GM20000 (cell line): ENCODE measurements around the gene IFIT1B.

ENCODE experiments used
- DNase-seq: peaks from one replicate; pipeline ENCODE4 v3.0.0; 2012; ENCODE audit warnings: low spot score
- TF ChIP-seq, protein P1 (sequence below): IDR thresholded peaks from 2 replicates; pipeline ENCODE4 v1.5.1; 2012; ENCODE audit warnings: mild to moderate bottlenecking, control low read depth; ENCODE audit errors: extremely low read depth, missing control alignments

Gene IFIT1B

DNA sequence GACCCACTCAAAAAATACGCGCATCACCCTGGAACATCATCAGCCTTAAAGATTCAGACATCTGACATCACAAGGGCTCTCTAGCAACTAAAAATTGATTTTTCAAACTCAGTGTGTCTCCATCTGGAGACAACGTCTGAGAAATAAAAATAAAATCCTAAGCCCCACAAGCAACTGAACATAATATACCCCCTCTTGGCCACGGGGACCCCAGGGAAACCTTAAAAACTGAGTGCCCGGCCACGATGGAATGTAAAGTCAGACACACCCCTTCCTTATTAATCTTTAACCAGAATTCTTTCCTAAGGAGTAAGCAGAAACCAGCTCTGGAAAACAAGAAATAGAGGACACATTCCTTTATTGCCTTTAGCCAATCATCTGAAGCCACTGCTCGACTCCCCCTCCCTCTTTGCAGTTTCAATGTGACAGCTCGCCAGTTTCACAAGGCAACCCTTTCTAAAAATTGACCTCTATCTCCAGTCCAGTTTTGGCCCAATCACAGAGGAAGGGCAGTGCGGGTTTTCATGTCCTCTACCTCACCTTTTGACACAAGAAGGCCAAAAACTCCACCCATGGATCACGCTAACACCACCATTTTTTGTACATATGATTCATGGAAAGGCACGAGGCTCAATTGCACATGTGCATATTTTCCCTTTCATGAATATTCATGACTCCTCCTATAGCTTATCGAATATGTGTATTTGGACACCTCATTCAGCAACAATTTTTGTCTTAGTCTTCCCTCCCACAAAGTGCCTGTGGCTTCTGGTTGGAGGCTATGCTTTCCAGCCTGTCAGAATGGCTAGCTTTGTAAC is 25.9 kb upstream of the IFIT1B start:
- DNase-seq, result peak; percentile 32
- TF ChIP-seq, protein P1, sequence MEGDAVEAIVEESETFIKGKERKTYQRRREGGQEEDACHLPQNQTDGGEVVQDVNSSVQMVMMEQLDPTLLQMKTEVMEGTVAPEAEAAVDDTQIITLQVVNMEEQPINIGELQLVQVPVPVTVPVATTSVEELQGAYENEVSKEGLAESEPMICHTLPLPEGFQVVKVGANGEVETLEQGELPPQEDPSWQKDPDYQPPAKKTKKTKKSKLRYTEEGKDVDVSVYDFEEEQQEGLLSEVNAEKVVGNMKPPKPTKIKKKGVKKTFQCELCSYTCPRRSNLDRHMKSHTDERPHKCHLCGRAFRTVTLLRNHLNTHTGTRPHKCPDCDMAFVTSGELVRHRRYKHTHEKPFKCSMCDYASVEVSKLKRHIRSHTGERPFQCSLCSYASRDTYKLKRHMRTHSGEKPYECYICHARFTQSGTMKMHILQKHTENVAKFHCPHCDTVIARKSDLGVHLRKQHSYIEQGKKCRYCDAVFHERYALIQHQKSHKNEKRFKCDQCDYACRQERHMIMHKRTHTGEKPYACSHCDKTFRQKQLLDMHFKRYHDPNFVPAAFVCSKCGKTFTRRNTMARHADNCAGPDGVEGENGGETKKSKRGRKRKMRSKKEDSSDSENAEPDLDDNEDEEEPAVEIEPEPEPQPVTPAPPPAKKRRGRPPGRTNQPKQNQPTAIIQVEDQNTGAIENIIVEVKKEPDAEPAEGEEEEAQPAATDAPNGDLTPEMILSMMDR, result no peak

- DNase-seq, result no peak
- TF ChIP-seq, protein P1, result no peak
These were observed 25.1 kb upstream of the IFIT1B start for GRCh38 chr10:89352802-89353201.

DNA sequence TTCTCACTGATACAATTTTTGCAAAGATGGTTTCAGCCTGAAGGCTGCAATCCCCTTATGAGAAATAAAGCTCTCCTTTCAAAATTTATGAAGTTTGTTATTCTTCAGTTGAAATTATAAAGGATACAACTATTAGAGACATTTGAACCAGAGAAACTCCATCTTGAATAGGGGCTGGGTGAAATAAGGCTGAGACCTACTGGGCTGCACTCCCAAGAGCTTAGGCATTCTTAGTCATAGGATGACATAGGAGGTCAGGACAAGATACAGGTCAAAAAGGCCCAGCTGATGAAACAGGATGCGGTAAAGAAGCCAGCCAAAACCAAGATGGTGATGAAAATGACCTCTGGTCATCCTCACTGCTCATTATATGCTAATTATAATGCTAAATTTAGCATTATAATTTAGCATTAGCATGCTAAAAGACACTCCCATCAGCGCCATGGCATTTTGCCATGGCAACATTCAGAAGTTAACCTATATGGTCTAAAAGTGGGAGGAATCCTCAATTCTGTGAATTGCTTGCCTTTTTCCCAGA is 22.4 kb upstream of the IFIT1B start:
- DNase-seq, result no peak
- TF ChIP-seq, protein P1, result no peak

DNA sequence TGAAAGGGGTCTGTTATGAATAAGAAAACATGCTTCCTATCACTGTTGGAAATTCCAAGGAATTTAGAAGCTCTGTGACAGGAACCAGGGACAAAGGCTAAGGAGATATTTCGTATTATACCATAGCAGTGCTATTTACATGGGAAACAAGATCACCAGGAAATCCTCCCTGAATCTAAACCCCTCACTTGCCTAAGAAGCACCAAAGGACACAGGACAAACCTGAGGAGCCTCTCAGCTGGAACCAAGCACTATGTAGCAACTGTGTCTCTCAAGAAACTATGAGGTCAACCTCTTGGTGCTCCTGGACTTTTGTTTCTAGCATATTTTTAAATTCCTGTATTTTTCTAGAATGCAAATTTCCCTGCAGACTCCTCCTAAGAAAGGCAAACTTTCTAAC is 20.8 kb upstream of the IFIT1B start:
- TF ChIP-seq, protein P1, result no peak
- no peak for DNase-seq

DNA sequence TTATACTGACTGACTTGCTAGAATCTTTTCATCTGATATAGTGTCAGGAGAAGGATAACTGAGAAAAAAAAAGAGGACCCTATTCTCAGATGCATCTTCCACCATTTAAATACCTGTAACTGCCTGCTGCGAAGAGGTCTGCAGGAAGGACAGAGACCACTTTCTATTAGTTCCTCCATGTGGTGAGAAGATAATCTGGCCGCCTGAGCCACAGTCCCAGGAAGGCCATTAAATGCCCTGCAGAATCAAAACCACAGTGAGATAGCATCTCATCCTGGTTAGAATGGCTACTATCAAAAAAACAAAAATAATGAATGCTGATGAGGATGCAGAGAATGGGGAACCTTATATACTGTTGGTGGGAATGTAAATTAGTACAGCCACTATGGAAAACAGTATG is 19.9 kb upstream of the IFIT1B start:
- no peak for DNase-seq

DNA sequence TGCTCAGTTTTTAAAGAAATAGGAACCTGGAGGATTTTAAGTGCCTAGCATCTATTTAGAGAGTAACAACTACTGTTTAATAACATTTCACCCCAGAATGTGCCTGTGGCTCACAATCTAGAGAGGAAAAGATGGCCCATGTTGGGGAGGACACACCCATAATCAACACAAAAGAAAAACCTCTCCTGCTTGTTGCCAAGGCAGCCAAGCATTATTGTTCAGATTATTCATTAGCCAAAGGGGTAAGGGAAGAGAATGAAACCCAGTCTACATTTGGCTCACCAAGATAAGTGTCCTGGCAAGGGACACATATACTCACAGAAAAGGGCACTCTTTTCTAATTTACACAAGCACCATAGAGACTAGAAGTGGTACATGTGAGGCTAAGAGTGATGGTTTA is 17.7 kb upstream of the IFIT1B start:
- no peak for DNase-seq
- TF ChIP-seq, protein P1, result no peak

More for the DNA sequence above, 19.9 kb upstream of the IFIT1B start:
- TF ChIP-seq, protein P1, result no peak

GRCh38 chr10:89362929-89363328 is 14.9 kb upstream of the IFIT1B start:
- DNase-seq, result no peak
- TF ChIP-seq, protein P1, result no peak
